C4-2B (cell line): ENCODE data around the gene ZNF391.

ENCODE experiments used
- CTCF ChIP-seq: fragments of 450-650 bp; conservative IDR thresholded peaks from 2 replicates; pipeline ENCODE4 v1.5.1; 2017; ENCODE audit warnings: mild to moderate bottlenecking
- ZFX ChIP-seq: fragments of 450-650 bp; IDR thresholded peaks from 2 replicates; pipeline ENCODE4 v1.6.1; 2017

- TF ChIP-seq CTCF (no peak), ZFX (no peak)
Measured at GRCh38 chr6:27383011-27383410, 5.5 kb upstream of the ZNF391 start.
